Fibroblast of skin of right quadriceps (primary cell): ENCODE data around the gene SCUBE1.

Experiments
- DNase-seq: peaks from one replicate; pipeline ENCODE4 v3.0.0-alpha.2; 2013

Gene SCUBE1

DNA sequence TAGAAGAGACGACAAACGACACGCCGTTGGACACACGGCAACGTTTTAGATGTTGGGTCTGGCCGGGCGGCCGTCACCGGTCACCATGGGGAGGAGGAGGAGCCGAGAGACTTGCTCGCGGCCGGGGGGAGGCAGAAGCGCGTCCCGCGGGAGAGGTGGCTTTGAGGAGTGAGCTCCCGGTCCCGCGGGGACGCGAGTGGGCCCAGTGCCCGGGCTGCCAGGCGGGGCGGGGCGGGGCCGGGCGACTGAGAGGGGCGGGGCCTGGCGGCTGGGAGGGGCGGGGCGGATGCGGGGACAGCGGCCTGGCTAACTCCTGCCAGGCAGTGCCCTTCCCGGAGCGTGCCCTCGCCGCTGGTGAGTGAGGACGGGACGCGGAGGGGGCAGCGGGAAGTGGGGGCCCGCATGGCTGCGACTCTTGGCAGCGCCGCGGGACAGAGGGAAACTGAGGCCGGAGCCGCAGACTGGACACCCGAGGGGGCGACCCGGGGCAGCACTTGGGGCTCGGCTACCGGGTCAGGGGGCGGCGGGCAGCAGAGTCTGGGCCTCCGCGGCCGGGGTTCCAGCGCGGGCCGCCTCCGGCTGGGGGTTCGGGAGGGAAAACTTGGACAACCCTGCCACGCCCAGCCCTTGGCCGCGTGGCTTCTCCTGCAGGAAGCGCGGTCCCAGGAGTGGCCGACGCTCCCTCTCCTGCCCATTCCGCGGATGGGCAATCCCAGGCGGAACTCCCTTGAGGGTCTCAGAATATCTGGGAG lies 191.7 kb downstream of the SCUBE1 start, which contains the start of gene TSPO:
TSPO (plus strand) TSS at position 309 of the 752 bp plus-strand sequence. CDS start 7,680 bp downstream, outside the sequence.
- peak; percentile 56 for DNase-seq

DNA sequence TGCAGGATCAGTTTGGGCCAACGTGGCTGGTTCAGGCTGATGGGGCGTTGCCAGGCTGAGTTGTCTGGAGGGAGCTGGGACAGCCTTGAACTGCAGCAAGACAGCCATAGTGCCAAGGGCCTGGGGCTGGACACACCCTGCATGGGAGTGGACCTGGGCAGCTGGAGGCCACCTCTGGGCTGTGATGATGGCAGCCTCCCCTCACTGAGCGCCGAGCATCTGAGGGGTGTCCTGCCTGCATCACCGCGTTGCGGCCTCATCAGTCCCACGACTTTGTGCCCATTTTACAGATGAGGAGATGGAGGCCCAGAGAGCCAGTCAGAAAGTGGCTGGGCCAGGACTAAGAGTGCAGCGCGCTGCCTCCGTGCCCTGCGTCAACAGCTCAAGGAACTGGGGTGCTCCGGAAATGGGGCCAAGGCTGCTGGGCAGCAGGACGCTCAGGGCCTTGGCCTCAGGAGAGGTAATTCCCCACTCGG lies 192.4 kb downstream of the SCUBE1 start:
- DNase-seq = no peak

DNA sequence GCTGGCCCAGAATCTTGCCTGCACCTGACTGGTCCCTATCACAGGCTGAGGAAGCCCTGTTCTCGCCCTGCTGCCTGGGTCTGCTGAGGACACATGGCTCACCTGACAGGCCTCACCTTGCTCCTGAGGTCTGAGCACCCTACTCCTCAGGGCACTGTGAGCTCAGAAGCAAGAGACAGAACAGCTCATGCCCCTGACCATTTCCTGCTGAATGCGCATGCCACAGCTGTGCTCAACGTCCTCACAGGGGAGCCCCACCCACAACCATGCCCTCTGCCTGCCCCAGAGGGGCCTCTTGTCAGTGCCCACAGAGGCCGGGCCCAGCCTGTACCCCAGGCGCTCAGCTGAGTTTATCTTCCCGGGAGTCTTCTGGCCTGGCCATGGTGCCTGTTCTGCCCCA lies 194.6 kb downstream of the SCUBE1 start:
- DNase-seq = no peak

DNA sequence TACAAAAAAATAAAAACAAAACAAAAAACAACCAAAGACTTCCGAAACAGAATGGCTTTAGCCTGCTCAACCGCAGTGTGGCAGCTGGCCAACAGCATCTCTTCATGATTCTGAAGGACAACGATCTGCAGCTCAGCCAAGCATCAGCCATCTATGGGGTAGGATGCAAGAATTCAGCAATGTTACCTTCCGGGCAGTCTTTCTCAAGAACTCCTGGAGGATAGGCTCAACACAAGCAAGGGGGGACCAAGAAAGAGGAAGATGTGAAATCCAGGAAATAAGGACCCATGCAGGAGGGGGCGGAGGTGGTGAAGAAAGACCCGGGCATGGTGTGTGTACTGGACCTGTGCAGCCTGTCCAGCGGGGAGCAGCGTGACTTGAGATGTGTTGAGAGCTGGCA lies 195.4 kb downstream of the SCUBE1 start:
- no peak for DNase-seq
